Measurements from ENCODE around the gene KANK3.

KANK3 gene

GRCh38 chr19:8335343-8336071 is 7.6 kb downstream of the KANK3 start:
- DNase-seq (ENCODE audit: insufficient read length, low spot score) (no peak), FAIRE-seq (peak; percentile 66)
- TF ChIP-seq TAF1 (IDR thresholded peaks at IDR 0.05; ENCODE audit: low read depth, low read length), result no peak
- no peak for TF ChIP-seq POU2F2 (IDR thresholded peaks at IDR 0.05; ENCODE audit: low read depth, low read length)
- no peak for TF ChIP-seq SPI1 (IDR thresholded peaks at IDR 0.05; ENCODE audit: low read depth, low read length)
- no peak for TF ChIP-seq POLR2A (IDR thresholded peaks at IDR 0.05; ENCODE audit: low read depth, low read length)
- TF ChIP-seq POLR2AphosphoS5 (IDR thresholded peaks at IDR 0.05; ENCODE audit: low read depth, low read length), result no peak
- no peak for TF ChIP-seq PAX5 (IDR thresholded peaks at IDR 0.05; ENCODE audit: insufficient read depth, low read length, severe bottlenecking)

DNA sequence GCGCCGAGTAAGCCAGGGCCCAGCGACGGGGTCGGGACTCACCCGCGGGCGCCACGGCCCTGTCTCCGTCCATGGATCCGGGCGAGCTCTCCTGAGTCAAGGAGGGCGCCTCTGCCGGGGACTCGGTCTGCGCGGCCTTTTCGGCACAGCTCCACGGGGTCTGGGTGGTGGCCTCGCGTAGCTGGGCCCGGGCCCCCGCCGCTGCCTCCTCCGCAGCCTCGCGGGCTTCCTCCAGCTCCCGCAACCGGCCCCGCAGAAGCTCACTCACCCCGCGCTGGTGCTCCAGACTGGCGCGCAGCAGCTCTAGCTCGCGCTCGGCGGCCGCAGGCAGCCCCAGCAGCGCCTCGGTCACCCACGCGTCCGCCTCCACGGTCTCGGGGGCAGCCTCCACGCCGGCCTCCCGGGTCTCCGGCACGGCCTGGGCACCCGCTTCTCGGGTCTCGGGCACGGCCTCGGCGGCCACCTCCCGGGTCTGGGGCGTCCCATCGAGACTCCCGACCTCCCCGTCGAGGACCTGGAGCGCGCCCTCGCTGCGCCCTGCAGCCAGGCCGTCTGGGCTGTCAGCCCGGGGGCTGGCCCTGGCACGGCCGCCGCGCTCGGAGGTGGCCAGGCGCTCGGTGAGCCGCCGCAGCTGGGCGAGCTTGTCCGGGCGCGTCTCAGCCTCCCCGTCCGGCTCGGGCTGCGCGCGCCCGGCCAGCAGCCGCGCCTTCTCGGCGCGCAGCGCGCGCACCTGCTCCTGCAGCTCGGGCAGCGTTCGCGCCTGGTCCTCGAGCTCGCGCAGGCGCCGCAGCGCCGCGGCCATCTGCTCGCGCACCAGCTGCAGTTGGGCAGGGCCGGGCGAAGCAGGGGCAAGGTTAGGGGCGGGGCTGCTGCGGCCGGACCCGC is 8.4 kb downstream of the KANK3 start:
- DNase-seq (ENCODE audit: insufficient read length, low spot score) (peak; percentile 75), FAIRE-seq (peak; percentile 98)
- TF ChIP-seq TAF1 (IDR thresholded peaks at IDR 0.05; ENCODE audit: low read depth, low read length) (no peak), PAX5 (IDR thresholded peaks at IDR 0.05; ENCODE audit: insufficient read depth, low read length, severe bottlenecking) (no peak), SPI1 (IDR thresholded peaks at IDR 0.05; ENCODE audit: low read depth, low read length) (no peak), POLR2AphosphoS5 (IDR thresholded peaks at IDR 0.05; ENCODE audit: low read depth, low read length) (no peak), POU2F2 (IDR thresholded peaks at IDR 0.05; ENCODE audit: low read depth, low read length) (no peak), POLR2A (IDR thresholded peaks at IDR 0.05; ENCODE audit: low read depth, low read length) (no peak)

DNA sequence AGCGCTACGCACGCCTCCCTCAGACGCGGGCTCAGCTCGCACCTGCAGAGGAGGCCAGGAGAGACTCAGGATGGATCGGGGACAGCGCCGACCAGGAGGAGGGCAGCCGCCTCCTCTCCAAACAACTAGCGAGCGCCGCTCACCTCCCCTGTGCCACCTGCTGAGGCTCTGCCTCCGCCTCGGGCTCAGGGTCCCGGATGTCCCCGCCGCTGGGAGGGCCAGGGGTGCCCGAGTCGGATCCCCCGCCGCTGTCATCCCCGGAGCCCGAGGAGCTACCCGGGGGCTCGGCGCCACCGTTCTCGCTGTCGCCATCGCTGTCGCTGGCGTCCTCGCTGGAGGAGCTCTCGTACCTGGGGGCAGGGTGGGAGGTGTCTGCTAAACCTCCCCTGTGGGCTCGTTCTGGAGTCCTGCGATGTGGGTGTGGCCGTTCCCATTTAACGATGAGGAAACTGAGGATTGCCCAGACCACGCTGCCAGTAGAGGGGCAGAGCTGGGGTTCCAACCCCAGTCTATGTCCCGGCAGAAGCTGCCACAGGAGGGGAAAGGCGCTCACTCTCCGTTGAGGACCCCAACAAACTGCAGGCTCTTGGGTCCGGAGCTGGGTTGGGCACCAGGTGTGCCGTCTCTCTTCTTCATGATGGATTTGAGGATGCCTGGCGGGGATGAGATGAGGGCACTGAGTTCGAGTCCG is 9.2 kb downstream of the KANK3 start:
- TF ChIP-seq POU2F2 (IDR thresholded peaks at IDR 0.05; ENCODE audit: low read depth, low read length) (no peak), POLR2AphosphoS5 (IDR thresholded peaks at IDR 0.05; ENCODE audit: low read depth, low read length) (no peak), SPI1 (IDR thresholded peaks at IDR 0.05; ENCODE audit: low read depth, low read length) (no peak), POLR2A (IDR thresholded peaks at IDR 0.05; ENCODE audit: low read depth, low read length) (no peak), PAX5 (IDR thresholded peaks at IDR 0.05; ENCODE audit: insufficient read depth, low read length, severe bottlenecking) (no peak), TAF1 (IDR thresholded peaks at IDR 0.05; ENCODE audit: low read depth, low read length) (no peak)
- no peak for DNase-seq (ENCODE audit: insufficient read length, low spot score)
- no peak for FAIRE-seq

GRCh38 chr19:8332976-8333766 is 9.9 kb downstream of the KANK3 start:
- no peak for FAIRE-seq
- no peak for TF ChIP-seq POLR2A (IDR thresholded peaks at IDR 0.05; ENCODE audit: low read depth, low read length)
- no peak for DNase-seq (ENCODE audit: insufficient read length, low spot score)

DNA sequence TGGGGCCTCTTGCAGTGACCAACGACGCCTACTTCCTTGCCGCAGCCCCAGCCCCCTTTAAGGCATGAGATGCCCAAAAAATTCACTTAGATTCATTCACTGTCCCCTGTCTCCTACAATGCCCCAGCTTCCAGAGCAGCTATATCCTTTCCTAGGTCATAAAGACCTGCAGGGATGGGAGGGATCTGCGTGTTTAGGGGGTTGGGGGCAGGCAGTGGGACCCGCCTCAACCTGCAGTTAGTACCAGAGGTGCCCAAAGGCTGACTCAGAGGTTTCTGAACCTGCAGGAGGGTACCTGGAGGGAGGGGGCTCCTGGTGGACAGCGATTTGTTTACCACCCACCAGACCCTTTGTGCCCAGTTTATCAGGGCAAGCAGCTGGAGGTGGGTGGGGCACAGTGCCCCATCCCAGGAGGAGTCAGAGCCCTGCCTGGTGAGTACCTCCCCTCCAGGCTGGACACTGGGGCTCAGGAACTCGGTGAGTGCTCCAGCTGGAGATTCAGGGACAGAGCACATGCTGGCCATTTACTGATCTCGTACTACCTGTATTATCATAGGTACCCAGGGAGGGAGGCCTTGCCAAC is 11.7 kb downstream of the KANK3 start:
- DNase-seq (ENCODE audit: insufficient read length, low spot score) (no peak), FAIRE-seq (no peak)
- no peak for TF ChIP-seq PAX5 (IDR thresholded peaks at IDR 0.05; ENCODE audit: insufficient read depth, low read length, severe bottlenecking)
- TF ChIP-seq POLR2A (IDR thresholded peaks at IDR 0.05; ENCODE audit: low read depth, low read length), result no peak
- no peak for TF ChIP-seq POU2F2 (IDR thresholded peaks at IDR 0.05; ENCODE audit: low read depth, low read length)
- TF ChIP-seq TAF1 (IDR thresholded peaks at IDR 0.05; ENCODE audit: low read depth, low read length), result no peak
- no peak for TF ChIP-seq SPI1 (IDR thresholded peaks at IDR 0.05; ENCODE audit: low read depth, low read length)
- no peak for TF ChIP-seq POLR2AphosphoS5 (IDR thresholded peaks at IDR 0.05; ENCODE audit: low read depth, low read length)

- TF ChIP-seq POU2F2 (IDR thresholded peaks at IDR 0.05; ENCODE audit: low read depth, low read length) (no peak), TAF1 (IDR thresholded peaks at IDR 0.05; ENCODE audit: low read depth, low read length) (no peak), SPI1 (IDR thresholded peaks at IDR 0.05; ENCODE audit: low read depth, low read length) (no peak), PAX5 (IDR thresholded peaks at IDR 0.05; ENCODE audit: insufficient read depth, low read length, severe bottlenecking) (no peak), POLR2A (IDR thresholded peaks at IDR 0.05; ENCODE audit: low read depth, low read length) (no peak), POLR2AphosphoS5 (IDR thresholded peaks at IDR 0.05; ENCODE audit: low read depth, low read length) (no peak)
- DNase-seq (ENCODE audit: insufficient read length, low spot score) (no peak), FAIRE-seq (no peak)
Measured at GRCh38 chr19:8329996-8330395, 13.1 kb downstream of the KANK3 start.

DNA sequence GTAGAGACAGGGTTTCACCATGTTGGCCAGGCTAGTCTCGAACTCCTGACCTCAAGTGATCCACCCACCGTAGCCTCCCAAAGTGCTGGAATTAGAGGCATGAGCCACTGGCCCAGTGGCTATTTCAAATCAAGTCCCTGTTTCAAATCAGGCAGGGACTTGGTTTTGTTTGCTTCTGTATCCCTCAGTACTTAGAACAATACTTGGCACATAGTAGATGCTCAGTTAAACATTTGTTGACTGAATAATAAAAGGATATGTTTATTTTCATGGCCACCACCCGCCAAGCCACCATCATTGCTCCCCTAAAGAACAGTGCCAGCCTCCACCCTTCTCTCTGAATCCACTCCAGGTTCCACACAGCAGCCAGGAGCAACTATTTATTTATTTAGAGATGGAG is 17.6 kb downstream of the KANK3 start:
- DNase-seq (ENCODE audit: insufficient read length, low spot score), result no peak
- FAIRE-seq, result no peak
- no peak for TF ChIP-seq POLR2AphosphoS5 (IDR thresholded peaks at IDR 0.05; ENCODE audit: low read depth, low read length)
- no peak for TF ChIP-seq TAF1 (IDR thresholded peaks at IDR 0.05; ENCODE audit: low read depth, low read length)
- no peak for TF ChIP-seq POU2F2 (IDR thresholded peaks at IDR 0.05; ENCODE audit: low read depth, low read length)
- no peak for TF ChIP-seq PAX5 (IDR thresholded peaks at IDR 0.05; ENCODE audit: insufficient read depth, low read length, severe bottlenecking)
- no peak for TF ChIP-seq POLR2A (IDR thresholded peaks at IDR 0.05; ENCODE audit: low read depth, low read length)
- no peak for TF ChIP-seq SPI1 (IDR thresholded peaks at IDR 0.05; ENCODE audit: low read depth, low read length)

DNA sequence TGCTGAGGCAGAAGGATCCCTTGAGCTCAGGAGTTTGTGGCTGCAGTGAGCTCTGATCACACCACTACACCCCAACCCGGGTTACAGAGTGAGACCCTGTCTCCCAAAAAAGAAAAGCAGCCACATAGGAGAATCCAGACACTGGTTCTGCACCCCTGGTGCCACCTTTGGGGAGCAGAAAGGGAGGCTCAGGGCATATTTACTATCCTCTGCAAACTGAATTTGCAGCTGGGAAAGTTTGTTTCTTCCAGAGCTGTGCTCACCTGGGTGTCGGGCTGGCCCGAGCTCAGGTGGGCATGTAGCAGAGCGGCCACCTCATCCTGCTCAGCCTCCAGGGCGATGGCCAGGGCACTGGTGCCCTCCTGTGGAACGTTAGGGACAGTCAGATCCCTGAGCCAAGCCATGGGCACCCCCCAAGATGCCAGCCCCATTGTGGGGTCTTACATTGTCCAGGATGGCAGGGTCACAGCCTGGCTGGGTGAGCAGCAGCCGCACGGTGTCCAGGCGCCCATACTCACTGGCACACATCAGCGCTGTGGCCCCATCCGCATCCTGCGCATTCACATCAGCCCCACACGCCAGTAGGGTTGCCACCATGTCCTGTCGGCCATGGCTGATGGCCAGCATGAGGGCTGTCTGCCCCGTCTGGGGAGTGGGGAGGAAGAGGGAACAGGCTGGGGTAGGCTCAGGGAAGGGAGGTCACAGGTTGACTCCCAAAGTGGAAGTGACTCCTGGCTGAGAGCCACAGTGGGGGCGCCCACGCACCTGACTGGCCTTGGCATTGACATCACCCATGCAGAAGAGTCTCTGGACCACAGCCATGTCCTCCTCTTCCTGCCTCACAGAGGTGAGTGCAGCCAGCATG is 18.6 kb downstream of the KANK3 start:
- no peak for TF ChIP-seq PAX5 (IDR thresholded peaks at IDR 0.05; ENCODE audit: insufficient read depth, low read length, severe bottlenecking)
- peak; percentile 53 for TF ChIP-seq POLR2AphosphoS5 (IDR thresholded peaks at IDR 0.05; ENCODE audit: low read depth, low read length)
- no peak for TF ChIP-seq TAF1 (IDR thresholded peaks at IDR 0.05; ENCODE audit: low read depth, low read length)
- TF ChIP-seq POU2F2 (IDR thresholded peaks at IDR 0.05; ENCODE audit: low read depth, low read length), result 0 out of 2 replicates have a peak, but pooled peaks have one; percentile 8
- 0 out of 2 replicates have a peak, but pooled peaks have one; percentile 71 for TF ChIP-seq POLR2A (IDR thresholded peaks at IDR 0.05; ENCODE audit: low read depth, low read length)
- TF ChIP-seq SPI1 (IDR thresholded peaks at IDR 0.05; ENCODE audit: low read depth, low read length), result no peak
- no peak for FAIRE-seq
- DNase-seq (ENCODE audit: insufficient read length, low spot score), result no peak

Measured in GM12891 (cell line).